Neural cell (in vitro differentiated cells): ENCODE results near the gene NRXN2. TPM values are rescaled to one million over a fixed set of nuclear protein-coding genes. Genes with fewer than 3 reads are reported as not detected.

Source experiments
- H2AFZ ChIP-seq: fragments of 200-600, 300-800 bp; sonication (generic), shearing (Covaris generic); 2 replicates; pipeline ENCODE4 v1.6.0; 2014; ENCODE audit warnings: low read depth, mild to moderate bottlenecking, antibody characterized with exemption, low read length, moderate library complexity
- H3F3A ChIP-seq: fragments of 200-600 bp; shearing (Covaris generic); 2 replicates; pipeline ENCODE4 v1.6.1; 2016; ENCODE audit warnings: mild to moderate bottlenecking, moderate library complexity, mixed read lengths, antibody characterized with exemption, low read length; ENCODE audit not compliant: insufficient read depth, poor library complexity, severe bottlenecking
- H3K27ac ChIP-seq: fragments of 200-600, 300-800 bp; sonication (generic), shearing (Covaris generic); 2 replicates; pipeline ENCODE4 v1.5.1; 2014; ENCODE audit warnings: mild to moderate bottlenecking, low read length, moderate library complexity
- H3K27me3 ChIP-seq: fragments of 300-800, 200-600 bp; sonication (generic), shearing (Covaris generic); 2 replicates; pipeline ENCODE4 v1.6.0; 2014; ENCODE audit warnings: mild to moderate bottlenecking, low read depth, low read length, moderate library complexity; ENCODE audit not compliant: insufficient read depth
- H3K36me3 ChIP-seq: fragments of 300-800, 200-600 bp; sonication (generic), shearing (Covaris generic); 2 replicates; pipeline ENCODE4 v1.5.1; 2014; ENCODE audit warnings: mild to moderate bottlenecking, antibody characterized with exemption, low read length, moderate library complexity; ENCODE audit not compliant: insufficient read depth
- H3K4me2 ChIP-seq: fragments of 300-800, 200-600 bp; sonication (generic), shearing (Covaris generic); 2 replicates; pipeline ENCODE4 v1.6.0; 2014; ENCODE audit warnings: mild to moderate bottlenecking, low read length
- H3K4me3 ChIP-seq: fragments of 300-800, 200-600 bp; sonication (generic), shearing (Covaris generic); 2 replicates; pipeline ENCODE4 v1.5.1; 2014; ENCODE audit warnings: mild to moderate bottlenecking, low read length, moderate library complexity
- H3K79me2 ChIP-seq: fragments of 200-600 bp; shearing (Covaris generic); replicated peaks from 2 replicates; pipeline ENCODE4 v1.6.0; 2014; ENCODE audit warnings: mild to moderate bottlenecking, low read length, moderate library complexity; ENCODE audit not compliant: insufficient read depth
- H3K9ac ChIP-seq: fragments of 300-800, 200-600 bp; sonication (generic), shearing (Covaris generic); 2 replicates; pipeline ENCODE4 v1.6.1; 2016; ENCODE audit warnings: mild to moderate bottlenecking, low read length, mixed read lengths
- H3K9me2 ChIP-seq: fragments of 200-600 bp; shearing (Covaris generic); 2 replicates; pipeline ENCODE4 v1.6.1; 2016; ENCODE audit warnings: mild to moderate bottlenecking, low read length, mixed read lengths; ENCODE audit not compliant: insufficient read depth
- H3K9me3 ChIP-seq: fragments of 200-600, 300-800 bp; sonication (generic), shearing (Covaris generic); 2 replicates; pipeline ENCODE4 v1.6.1; 2016; ENCODE audit warnings: mild to moderate bottlenecking, mixed run types, low read length, moderate library complexity, mixed read lengths
- H4K20me1 ChIP-seq: fragments of 200-600 bp; shearing (Covaris generic); 2 replicates; pipeline ENCODE4 v1.6.1; 2016; ENCODE audit warnings: mild to moderate bottlenecking, mixed run types; ENCODE audit not compliant: insufficient read depth
- CTCF ChIP-seq: fragments of 450-650 bp; IDR thresholded peaks from 2 replicates; pipeline ENCODE4 v1.5.1; 2014; ENCODE audit warnings: antibody characterized with exemption, mild to moderate bottlenecking, moderate library complexity; ENCODE audit not compliant: poor library complexity, severe bottlenecking
- EP300 ChIP-seq: fragments of 450-650 bp; conservative IDR thresholded peaks from 2 replicates; pipeline ENCODE4 v1.6.1; 2014; ENCODE audit warnings: antibody characterized with exemption, mild to moderate bottlenecking, moderate library complexity; ENCODE audit not compliant: poor library complexity, severe bottlenecking
- EZH2 ChIP-seq: fragments of 200-600, 300-800 bp; shearing (Covaris generic), sonication (generic); IDR thresholded peaks from 2 replicates; pipeline ENCODE4 v1.6.1; 2014; ENCODE audit warnings: antibody characterized with exemption, low read length, borderline replicate concordance, mild to moderate bottlenecking; ENCODE audit not compliant: insufficient read depth, poor library complexity, severe bottlenecking
- MXI1 ChIP-seq: fragments of 450-650 bp; conservative IDR thresholded peaks from 2 replicates; pipeline ENCODE4 v1.6.1; 2014; ENCODE audit warnings: antibody characterized with exemption, mild to moderate bottlenecking; ENCODE audit not compliant: poor library complexity, severe bottlenecking
- POLR2AphosphoS5 ChIP-seq: IDR thresholded peaks from 2 replicates; pipeline ENCODE4 v1.6.1; 2012
- RAD21 ChIP-seq: fragments of 450-650 bp; conservative IDR thresholded peaks from 2 replicates; pipeline ENCODE4 v1.6.1; 2014; ENCODE audit warnings: antibody characterized with exemption, mild to moderate bottlenecking, moderate library complexity
- REST ChIP-seq: IDR thresholded peaks from 2 replicates; pipeline ENCODE4 v1.6.1; 2012; ENCODE audit warnings: borderline replicate concordance
- SMC3 ChIP-seq: fragments of 450-650 bp; conservative IDR thresholded peaks from 2 replicates; pipeline ENCODE4 v1.6.1; 2014; ENCODE audit warnings: antibody characterized with exemption, mild to moderate bottlenecking, moderate library complexity; ENCODE audit not compliant: poor library complexity
- TAF1 ChIP-seq: IDR thresholded peaks from 2 replicates; pipeline ENCODE4 v1.6.1; 2012; ENCODE audit warnings: low read depth
- polyA plus RNA-seq: library from polyadenylated mRNA; depleted of rRNA; stranded (reverse); fragments of >200 nt; gene quantifications from 2 replicates; pipeline ENCODE4 v1.2.3, GENCODE V29; 2014

Gene NRXN2
- polyA plus RNA-seq, 1 donor from 2014 or later, result 68.0 TPM

DNA sequence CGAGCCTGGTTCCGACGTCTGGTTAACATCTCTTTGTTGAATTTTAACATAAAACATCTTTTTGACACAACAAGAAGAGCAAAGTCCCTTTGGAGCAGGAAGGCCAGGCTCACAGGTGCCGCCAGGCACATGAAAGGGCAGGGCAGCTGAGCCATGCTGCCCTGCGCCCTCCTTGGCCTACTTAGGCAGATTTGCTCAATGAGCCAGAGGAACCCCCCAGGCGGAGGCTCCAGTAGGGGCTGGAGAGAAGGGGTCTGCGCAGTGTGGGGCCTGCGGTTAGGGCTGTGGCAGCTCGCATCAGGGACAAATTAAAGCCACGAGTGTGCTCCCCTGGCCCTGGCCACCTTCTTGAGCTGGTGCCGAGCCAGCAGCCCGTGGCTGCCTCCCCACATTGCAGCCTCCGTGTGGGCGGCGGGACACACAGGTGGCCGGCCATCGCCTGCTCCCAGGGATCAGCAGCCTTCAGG lies 141.9 kb downstream of the NRXN2 start:
- TF ChIP-seq REST (no peak), POLR2AphosphoS5 (no peak), TAF1 (no peak), SMC3 (no peak), RAD21 (no peak), EP300 (no peak), MXI1 (no peak), EZH2 (no peak), CTCF (no peak)
- H3K27me3 ChIP-seq, result no peaks in the 10 kb centered on the region
- H3K4me2 ChIP-seq, result no peak overlapping the region
- H3K9me3 ChIP-seq, result no peaks in the 10 kb centered on the region
- H3F3A ChIP-seq, result no peaks in the 10 kb centered on the region
- no peaks in the 10 kb centered on the region for H3K9me2 ChIP-seq
- no peaks in the 10 kb centered on the region for H4K20me1 ChIP-seq
- H3K79me2 ChIP-seq, result no peaks in the 10 kb centered on the region
- no peak overlapping the region for H2AFZ ChIP-seq
- H3K36me3 ChIP-seq, result no peaks in the 10 kb centered on the region
- no peak overlapping the region for H3K9ac ChIP-seq
- H3K27ac ChIP-seq, result no peak overlapping the region
- H3K4me3 ChIP-seq, result no peak overlapping the region

DNA sequence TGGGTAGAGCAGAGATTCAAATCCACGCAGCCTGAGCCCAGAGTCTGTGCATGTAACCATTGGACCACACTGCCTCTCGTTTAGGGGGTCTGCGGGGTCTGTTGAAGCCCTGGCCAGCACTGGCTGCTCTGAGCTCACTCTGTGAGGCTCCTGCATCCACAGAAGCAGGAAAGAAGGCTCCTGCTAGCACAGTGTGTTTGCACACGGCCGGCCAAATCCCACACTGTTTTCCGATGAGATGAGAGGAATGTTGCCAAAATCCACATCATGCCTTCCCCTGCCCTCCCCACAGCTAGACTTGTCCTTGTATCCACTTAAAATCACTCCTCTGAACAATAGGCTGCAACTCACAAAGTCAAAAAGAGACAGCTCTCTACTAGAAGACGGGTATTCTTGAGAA lies 142.6 kb downstream of the NRXN2 start:
- Histone ChIP-seq H3K9me2 (no peaks in the 10 kb centered on the region), H3K4me2 (no peak overlapping the region), H3K79me2 (no peaks in the 10 kb centered on the region), H3F3A (no peaks in the 10 kb centered on the region), H4K20me1 (no peaks in the 10 kb centered on the region), H3K36me3 (no peaks in the 10 kb centered on the region), H3K4me3 (no peak overlapping the region), H3K9me3 (no peaks in the 10 kb centered on the region), H3K27ac (no peak overlapping the region), H2AFZ (no peak overlapping the region), H3K9ac (no peak overlapping the region), H3K27me3 (no peaks in the 10 kb centered on the region)
- TF ChIP-seq SMC3 (no peak), TAF1 (no peak)

DNA sequence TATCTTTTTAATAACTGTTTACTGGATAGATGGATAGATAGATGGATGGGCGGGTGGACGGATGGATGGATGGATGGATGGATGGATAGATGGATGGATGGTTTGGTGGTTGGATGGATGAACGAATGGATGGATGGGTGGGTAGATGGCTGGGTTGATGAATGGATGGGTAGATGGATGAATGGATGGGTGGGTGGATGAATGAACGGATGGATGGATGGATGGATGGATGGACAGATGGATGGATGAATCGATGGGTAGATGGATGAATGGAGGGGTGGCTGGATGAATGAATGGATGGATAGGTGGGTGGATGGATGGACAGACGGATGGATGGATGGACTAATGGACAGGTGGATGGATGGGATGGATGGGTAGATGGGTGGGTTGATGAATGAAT lies 145.8 kb downstream of the NRXN2 start:
- H4K20me1 ChIP-seq, result no peaks in the 10 kb centered on the region
- H3K9me3 ChIP-seq, result no peaks in the 10 kb centered on the region
- H3K36me3 ChIP-seq, result no peaks in the 10 kb centered on the region
- no peaks in the 10 kb centered on the region for H3K9me2 ChIP-seq
- no peak for TF ChIP-seq SMC3
- TF ChIP-seq CTCF, result no peak
- TF ChIP-seq RAD21, result no peak
- no peak for TF ChIP-seq MXI1
- no peak for TF ChIP-seq REST
- TF ChIP-seq POLR2AphosphoS5, result no peak
- TF ChIP-seq TAF1, result no peak
- TF ChIP-seq EZH2, result no peak
- no peak for TF ChIP-seq EP300
- no peak overlapping the region for H3K4me3 ChIP-seq
- H3F3A ChIP-seq, result no peaks in the 10 kb centered on the region
- H3K79me2 ChIP-seq, result no peaks in the 10 kb centered on the region
- no peak overlapping the region for H3K27ac ChIP-seq
- H3K9ac ChIP-seq, result no peak overlapping the region
- H3K4me2 ChIP-seq, result no peak overlapping the region
- no peak overlapping the region for H2AFZ ChIP-seq
- H3K27me3 ChIP-seq, result no peaks in the 10 kb centered on the region
